IPS-15b (cell line): Measurements from ENCODE around the gene LARGE2.

ENCODE experiments used
- H3K27me3 ChIP-seq: one replicate; pipeline ENCODE4 v1.6.1; 2013; ENCODE audit warnings: low read length; ENCODE audit not compliant: control insufficient read depth, insufficient read depth
- H3K36me3 ChIP-seq: one replicate; pipeline ENCODE4 v1.6.1; 2013; ENCODE audit warnings: low read length; ENCODE audit not compliant: control insufficient read depth, insufficient read depth
- H3K4me1 ChIP-seq: one replicate; pipeline ENCODE4 v1.6.1; 2013; ENCODE audit warnings: mild to moderate bottlenecking, low read length; ENCODE audit not compliant: control insufficient read depth, insufficient read depth
- H3K4me3 ChIP-seq: one replicate; pipeline ENCODE4 v1.5.1; 2013; ENCODE audit warnings: low read depth, low read length
- H3K9ac ChIP-seq: one replicate; pipeline ENCODE4 v1.6.1; 2013; ENCODE audit warnings: low read depth, mild to moderate bottlenecking, low read length
- H3K9me3 ChIP-seq: one replicate; pipeline ENCODE4 v1.6.1; 2013; ENCODE audit warnings: mild to moderate bottlenecking, low read length; ENCODE audit not compliant: control insufficient read depth, insufficient read depth

Gene LARGE2

GRCh38 chr11:45886816-45887520 is 35.5 kb upstream of the LARGE2 start:
- no peaks in the 10 kb centered on the region for H3K4me1 ChIP-seq
- H3K27me3 ChIP-seq: no peaks in the 10 kb centered on the region
- peak overlapping the region; percentile 72 for H3K4me3 ChIP-seq

GRCh38 chr11:45887587-45887986 is 34.9 kb upstream of the LARGE2 start:
- Histone ChIP-seq H3K9me3 (no peaks in the 10 kb centered on the region), H3K27me3 (no peaks in the 10 kb centered on the region), H3K9ac (no peak overlapping the region), H3K36me3 (no peaks in the 10 kb centered on the region), H3K4me3 (no peak overlapping the region), H3K4me1 (peaks cover 1% of the 10 kb centered on the region)

More at GRCh38 chr11:45886816-45887520, 35.5 kb upstream of the LARGE2 start:
- Histone ChIP-seq H3K9ac (no peak overlapping the region), H3K9me3 (no peaks in the 10 kb centered on the region), H3K36me3 (peaks cover 2% of the 10 kb centered on the region)

GRCh38 chr11:45889555-45889954 is 32.9 kb upstream of the LARGE2 start:
- no peaks in the 10 kb centered on the region for H3K9me3 ChIP-seq
- no peaks in the 10 kb centered on the region for H3K27me3 ChIP-seq
- H3K4me1 ChIP-seq: peaks cover 7% of the 10 kb centered on the region
- H3K36me3 ChIP-seq: no peaks in the 10 kb centered on the region
- no peak overlapping the region for H3K4me3 ChIP-seq
- H3K9ac ChIP-seq: no peak overlapping the region

GRCh38 chr11:45889966-45890365 is 32.5 kb upstream of the LARGE2 start:
- Histone ChIP-seq H3K36me3 (no peaks in the 10 kb centered on the region), H3K27me3 (no peaks in the 10 kb centered on the region), H3K9ac (no peak overlapping the region), H3K9me3 (no peaks in the 10 kb centered on the region), H3K4me1 (peaks cover 7% of the 10 kb centered on the region), H3K4me3 (no peak overlapping the region)

GRCh38 chr11:45890886-45891550 is 31.4 kb upstream of the LARGE2 start:
- Histone ChIP-seq H3K36me3 (no peaks in the 10 kb centered on the region), H3K9me3 (no peaks in the 10 kb centered on the region), H3K4me3 (no peak overlapping the region), H3K9ac (no peak overlapping the region), H3K4me1 (peaks cover 10% of the 10 kb centered on the region), H3K27me3 (no peaks in the 10 kb centered on the region)

- Histone ChIP-seq H3K9me3 (no peaks in the 10 kb centered on the region), H3K36me3 (no peaks in the 10 kb centered on the region), H3K27me3 (no peaks in the 10 kb centered on the region), H3K9ac (no peak overlapping the region), H3K4me1 (peaks cover 13% of the 10 kb centered on the region), H3K4me3 (no peak overlapping the region)
Observed at GRCh38 chr11:45892856-45893255, 29.6 kb upstream of the LARGE2 start.

- Histone ChIP-seq H3K4me1 (peaks cover 16% of the 10 kb centered on the region), H3K36me3 (no peaks in the 10 kb centered on the region), H3K9me3 (no peaks in the 10 kb centered on the region), H3K9ac (no peak overlapping the region), H3K4me3 (no peak overlapping the region), H3K27me3 (no peaks in the 10 kb centered on the region)
Observed at GRCh38 chr11:45894555-45895247, 27.8 kb upstream of the LARGE2 start.

GRCh38 chr11:45895553-45896259 is 26.8 kb upstream of the LARGE2 start:
- Histone ChIP-seq H3K4me3 (no peak overlapping the region), H3K9ac (no peak overlapping the region), H3K36me3 (no peaks in the 10 kb centered on the region), H3K4me1 (peaks cover 16% of the 10 kb centered on the region), H3K27me3 (peaks cover 3% of the 10 kb centered on the region), H3K9me3 (no peaks in the 10 kb centered on the region)

GRCh38 chr11:45896422-45896984 is 26.0 kb upstream of the LARGE2 start:
- Histone ChIP-seq H3K4me3 (peak overlapping the region; percentile 18), H3K9ac (no peak overlapping the region), H3K9me3 (no peaks in the 10 kb centered on the region), H3K4me1 (peaks cover 16% of the 10 kb centered on the region), H3K27me3 (peaks cover 3% of the 10 kb centered on the region), H3K36me3 (no peaks in the 10 kb centered on the region)

- H3K27me3 ChIP-seq: peaks cover 3% of the 10 kb centered on the region
- H3K9ac ChIP-seq: no peak overlapping the region
- no peak overlapping the region for H3K4me3 ChIP-seq
- H3K9me3 ChIP-seq: no peaks in the 10 kb centered on the region
- peaks cover 6% of the 10 kb centered on the region for H3K36me3 ChIP-seq
- peaks cover 15% of the 10 kb centered on the region for H3K4me1 ChIP-seq
Observed at GRCh38 chr11:45897556-45897955, 24.9 kb upstream of the LARGE2 start.

- peaks cover 20% of the 10 kb centered on the region for H3K36me3 ChIP-seq
- H3K4me3 ChIP-seq: peak overlapping the region; percentile 41
- H3K9me3 ChIP-seq: no peaks in the 10 kb centered on the region
- H3K27me3 ChIP-seq: peaks cover 3% of the 10 kb centered on the region
- H3K9ac ChIP-seq: no peak overlapping the region
- peaks cover 9% of the 10 kb centered on the region for H3K4me1 ChIP-seq
Observed at GRCh38 chr11:45899086-45899447, 23.4 kb upstream of the LARGE2 start.
